ENCODE results near the gene NAA80. TPM values are rescaled to one million over a fixed set of nuclear protein-coding genes. Genes with fewer than 3 reads are reported as not detected.

The NAA80 gene
- total and polyA plus RNA-seq, 2 donors from 2014 or later = 8.7 to 10.7 TPM

- H3K27me3 ChIP-seq (ENCODE audit: control insufficient read depth, insufficient read depth, low read length) = no peaks in the 10 kb centered on the region
- DNase-seq (no peak), FAIRE-seq (no peak)
- H3K4me3 ChIP-seq (ENCODE audit: low read length in 3 of 3) = no peak overlapping the region
- H3K9me3 ChIP-seq (ENCODE audit: control insufficient read depth in 2 of 3, insufficient read depth in 1 of 3, low read length in 3 of 3) = no peaks in the 10 kb centered on the region
- intact Hi-C loops (cut with DNase I) = no loop called here
- peak overlapping the region; percentile 57 to 90 for H3K27ac ChIP-seq (ENCODE audit: low read depth in 2 of 2, low read length in 2 of 2)
- no peak for TF ChIP-seq CTCF (IDR thresholded peaks at IDR 0.05; ENCODE audit: borderline replicate concordance, extremely low read depth, insufficient read depth)
- H3K36me3 ChIP-seq (ENCODE audit: control insufficient read depth in 2 of 3, insufficient read depth in 3 of 3, low read length in 3 of 3) = peaks cover 4 to 35% (median 20%) of the 10 kb centered on the region in 3 donors
- H3K4me1 ChIP-seq (ENCODE audit: control insufficient read depth in 2 of 3, insufficient read depth in 2 of 3, low read depth in 1 of 3, low read length in 3 of 3) = peaks cover 0 to 21% (median 3%) of the 10 kb centered on the region in 3 donors
- no peak overlapping the region for H3K9ac ChIP-seq (ENCODE audit: low read length in 3 of 3)
Observed at GRCh38 chr3:50255251-50255615, 44.0 kb downstream of the NAA80 start.

GRCh38 chr3:50254577-50255250 is 44.5 kb downstream of the NAA80 start:
- Histone ChIP-seq H3K36me3 (ENCODE audit: control insufficient read depth in 2 of 3, insufficient read depth in 3 of 3, low read length in 3 of 3) (peaks cover 4 to 35% (median 21%) of the 10 kb centered on the region in 3 donors), H3K4me3 (ENCODE audit: low read length in 3 of 3) (no peak overlapping the region), H3K27ac (ENCODE audit: low read depth in 2 of 2, low read length in 2 of 2) (peak overlapping the region; percentile 74 to 90), H3K9ac (ENCODE audit: low read length in 3 of 3) (no peak overlapping the region), H3K27me3 (ENCODE audit: control insufficient read depth, insufficient read depth, low read length) (no peaks in the 10 kb centered on the region), H3K4me1 (ENCODE audit: control insufficient read depth in 2 of 3, insufficient read depth in 2 of 3, low read depth in 1 of 3, low read length in 3 of 3) (peaks cover 0 to 25% (median 3%) of the 10 kb centered on the region in 3 donors), H3K9me3 (ENCODE audit: control insufficient read depth in 2 of 3, insufficient read depth in 1 of 3, low read length in 3 of 3) (no peaks in the 10 kb centered on the region)
- DNase-seq (peak in 1 of 5 donors; percentile 15), FAIRE-seq (no peak)
- intact Hi-C loops (cut with DNase I) = no loop called here
- no peak for TF ChIP-seq CTCF (IDR thresholded peaks at IDR 0.05; ENCODE audit: borderline replicate concordance, extremely low read depth, insufficient read depth)

GRCh38 chr3:50251220-50251619 is 48.0 kb downstream of the NAA80 start:
- Histone ChIP-seq H3K4me1 (ENCODE audit: control insufficient read depth in 2 of 3, insufficient read depth in 2 of 3, low read depth in 1 of 3, low read length in 3 of 3) (peaks cover 0 to 52% (median 12%) of the 10 kb centered on the region in 3 donors), H3K27ac (ENCODE audit: low read depth in 2 of 2, low read length in 2 of 2) (peak overlapping the region in 1 of 2 donors; percentile 4), H3K9ac (ENCODE audit: low read length in 3 of 3) (peak overlapping the region in 1 of 3 donors; percentile 26), H3K27me3 (ENCODE audit: control insufficient read depth, insufficient read depth, low read length) (no peaks in the 10 kb centered on the region), H3K36me3 (ENCODE audit: control insufficient read depth in 2 of 3, insufficient read depth in 3 of 3, low read length in 3 of 3) (peaks cover 0 to 17% (median 12%) of the 10 kb centered on the region in 3 donors), H3K4me3 (ENCODE audit: low read length in 3 of 3) (no peak overlapping the region), H3K9me3 (ENCODE audit: control insufficient read depth in 2 of 3, insufficient read depth in 1 of 3, low read length in 3 of 3) (no peaks in the 10 kb centered on the region)
- no peak for TF ChIP-seq CTCF (IDR thresholded peaks at IDR 0.05; ENCODE audit: borderline replicate concordance, extremely low read depth, insufficient read depth)
- FAIRE-seq (no peak), DNase-seq (no peak)
- intact Hi-C loops (cut with DNase I) = no loop called here

All from kidney (tissue), 14 donors.